ENCODE measurements around the gene CDK5RAP3. TPM values are rescaled to one million over a fixed set of nuclear protein-coding genes. Genes with fewer than 3 reads are reported as not detected.
"Not testable (repeated sequence)": the region's sequence is repeated elsewhere in the genome, so short reads cannot be mapped to it uniquely, and the experiment has no call there.

The CDK5RAP3 gene
- total RNA-seq, 1 donor: 50.3 TPM

DNA sequence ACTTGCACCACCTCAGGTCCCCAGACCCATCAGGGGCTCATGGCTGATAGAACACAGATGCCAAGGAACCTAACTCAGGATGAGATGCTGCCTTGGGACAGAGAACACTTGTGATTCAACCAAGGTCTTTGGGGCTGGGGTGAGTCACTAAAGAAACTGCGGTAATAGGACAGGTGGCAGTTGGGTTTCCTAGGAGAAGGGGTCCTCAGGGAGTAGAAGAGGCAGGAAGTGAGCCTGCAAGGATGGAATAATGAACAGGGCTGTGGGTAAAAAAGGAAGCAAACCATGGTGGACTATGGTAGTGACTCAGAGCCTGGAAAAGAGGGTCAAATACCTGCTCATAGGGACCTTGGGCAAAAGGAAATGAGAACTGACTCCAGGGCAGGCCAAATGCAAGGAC, 36.1 kb upstream of the CDK5RAP3 start:
- H3K79me2 ChIP-seq (ENCODE audit: insufficient read depth, low read length): peaks cover 3% of the 10 kb centered on the region
- H3K27ac ChIP-seq (ENCODE audit: low read depth, low read length): no peak overlapping the region
- peaks cover 15% of the 10 kb centered on the region for H3K4me1 ChIP-seq (ENCODE audit: insufficient read depth, low read length)
- no peaks in the 10 kb centered on the region for H3K27me3 ChIP-seq (ENCODE audit: insufficient read depth, low read length)
- no peaks in the 10 kb centered on the region for H4K20me1 ChIP-seq (ENCODE audit: insufficient read depth, low read length)
- no peaks in the 10 kb centered on the region for H3K9me3 ChIP-seq (ENCODE audit: low read depth, low read length)
- no peaks in the 10 kb centered on the region for H3K36me3 ChIP-seq (ENCODE audit: insufficient read depth, low read length)
- no peak overlapping the region for H3K4me3 ChIP-seq (ENCODE audit: insufficient read depth, low read length)
- H3K4me2 ChIP-seq (ENCODE audit: insufficient read depth, low read length): no peak overlapping the region
- DNase-seq (ENCODE audit: insufficient read length, low spot score, missing footprints): peak; percentile 73
- no peak overlapping the region for H2AFZ ChIP-seq (ENCODE audit: low read length)
- TF ChIP-seq, protein P1, sequence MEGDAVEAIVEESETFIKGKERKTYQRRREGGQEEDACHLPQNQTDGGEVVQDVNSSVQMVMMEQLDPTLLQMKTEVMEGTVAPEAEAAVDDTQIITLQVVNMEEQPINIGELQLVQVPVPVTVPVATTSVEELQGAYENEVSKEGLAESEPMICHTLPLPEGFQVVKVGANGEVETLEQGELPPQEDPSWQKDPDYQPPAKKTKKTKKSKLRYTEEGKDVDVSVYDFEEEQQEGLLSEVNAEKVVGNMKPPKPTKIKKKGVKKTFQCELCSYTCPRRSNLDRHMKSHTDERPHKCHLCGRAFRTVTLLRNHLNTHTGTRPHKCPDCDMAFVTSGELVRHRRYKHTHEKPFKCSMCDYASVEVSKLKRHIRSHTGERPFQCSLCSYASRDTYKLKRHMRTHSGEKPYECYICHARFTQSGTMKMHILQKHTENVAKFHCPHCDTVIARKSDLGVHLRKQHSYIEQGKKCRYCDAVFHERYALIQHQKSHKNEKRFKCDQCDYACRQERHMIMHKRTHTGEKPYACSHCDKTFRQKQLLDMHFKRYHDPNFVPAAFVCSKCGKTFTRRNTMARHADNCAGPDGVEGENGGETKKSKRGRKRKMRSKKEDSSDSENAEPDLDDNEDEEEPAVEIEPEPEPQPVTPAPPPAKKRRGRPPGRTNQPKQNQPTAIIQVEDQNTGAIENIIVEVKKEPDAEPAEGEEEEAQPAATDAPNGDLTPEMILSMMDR (IDR thresholded peaks at IDR 0.05; ENCODE audit: extremely low read depth, low read depth, low read length): no peak

DNA sequence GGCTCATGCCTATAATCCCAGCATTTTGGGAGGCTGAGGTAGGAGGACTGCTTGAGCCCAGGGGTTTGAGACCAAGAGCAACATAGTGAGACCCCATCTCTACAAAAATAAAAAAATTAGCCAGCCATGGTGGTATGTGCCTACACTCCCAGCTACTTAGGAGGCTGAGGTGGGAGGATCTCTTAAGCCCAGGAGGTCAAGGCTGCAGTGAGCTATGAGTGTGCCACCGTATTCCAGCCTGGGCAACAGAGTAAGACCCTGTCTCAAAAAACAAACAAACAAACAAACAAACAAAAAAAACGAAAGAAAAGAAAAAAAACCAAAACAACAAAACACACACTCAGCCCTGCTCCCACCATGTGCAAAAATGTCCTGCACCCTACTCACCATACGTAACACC, 35.4 kb upstream of the CDK5RAP3 start:
- not testable (repeated sequence) for H4K20me1 ChIP-seq (ENCODE audit: insufficient read depth, low read length); H3K79me2 ChIP-seq (ENCODE audit: insufficient read depth, low read length); H3K4me3 ChIP-seq (ENCODE audit: insufficient read depth, low read length); H2AFZ ChIP-seq (ENCODE audit: low read length); DNase-seq (ENCODE audit: insufficient read length, low spot score, missing footprints); H3K36me3 ChIP-seq (ENCODE audit: insufficient read depth, low read length); H3K27ac ChIP-seq (ENCODE audit: low read depth, low read length); H3K27me3 ChIP-seq (ENCODE audit: insufficient read depth, low read length); H3K9me3 ChIP-seq (ENCODE audit: low read depth, low read length)
- peaks cover 15% of the 10 kb centered on the region for H3K4me1 ChIP-seq (ENCODE audit: insufficient read depth, low read length)
- H3K4me2 ChIP-seq (ENCODE audit: insufficient read depth, low read length): peak overlapping the region; percentile 14

DNA sequence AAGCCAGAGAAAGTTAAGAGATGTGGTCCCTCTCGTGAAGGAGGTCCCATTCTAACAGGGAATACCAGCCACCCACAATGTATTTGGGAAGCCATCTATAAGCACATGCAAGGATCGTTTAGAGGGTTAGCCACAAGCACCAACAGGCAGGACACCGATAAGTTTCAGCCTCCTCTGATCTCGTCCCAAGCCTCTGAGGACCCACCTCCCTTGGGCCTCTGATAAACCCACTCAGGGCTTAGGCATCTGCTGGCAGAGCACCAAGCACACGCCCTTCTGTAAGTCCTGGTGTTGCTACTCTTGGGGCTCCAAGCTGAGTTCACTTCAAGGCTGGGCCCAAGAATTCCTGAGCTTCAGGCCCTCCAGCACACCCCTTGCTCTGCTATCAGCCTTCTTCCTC, 35.0 kb upstream of the CDK5RAP3 start:
- Histone ChIP-seq H3K27ac (ENCODE audit: low read depth, low read length) (no peak overlapping the region), H3K79me2 (ENCODE audit: insufficient read depth, low read length) (peaks cover 3% of the 10 kb centered on the region), H4K20me1 (ENCODE audit: insufficient read depth, low read length) (no peaks in the 10 kb centered on the region), H3K9me3 (ENCODE audit: low read depth, low read length) (no peaks in the 10 kb centered on the region), H3K27me3 (ENCODE audit: insufficient read depth, low read length) (no peaks in the 10 kb centered on the region), H2AFZ (ENCODE audit: low read length) (peak overlapping the region; percentile 45), H3K4me3 (ENCODE audit: insufficient read depth, low read length) (no peak overlapping the region), H3K4me1 (ENCODE audit: insufficient read depth, low read length) (peaks cover 17% of the 10 kb centered on the region), H3K36me3 (ENCODE audit: insufficient read depth, low read length) (no peaks in the 10 kb centered on the region), H3K4me2 (ENCODE audit: insufficient read depth, low read length) (peak overlapping the region; percentile 14)
- DNase-seq (ENCODE audit: insufficient read length, low spot score, missing footprints): peak; percentile 94
- TF ChIP-seq, protein P1 (IDR thresholded peaks at IDR 0.05; ENCODE audit: extremely low read depth, low read depth, low read length): no peak

DNA sequence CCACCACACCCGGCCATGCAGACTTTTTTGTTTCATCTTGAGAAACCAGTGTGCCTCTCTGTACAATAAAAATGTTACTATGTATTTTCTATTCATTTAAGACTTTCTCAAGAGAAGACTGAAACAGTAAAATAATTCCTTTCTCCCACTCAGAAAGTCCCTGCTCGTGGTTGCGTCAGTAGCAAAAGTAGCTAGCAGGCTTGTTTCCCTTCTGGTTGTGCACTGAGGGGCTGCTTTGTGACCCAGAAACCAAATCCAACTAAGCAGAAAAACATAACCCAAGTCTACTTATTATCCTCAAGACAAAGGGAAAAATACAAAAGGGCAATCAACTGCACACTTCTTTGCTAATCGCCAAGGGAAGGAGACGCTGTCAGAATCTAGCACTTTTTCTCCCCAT, 33.0 kb upstream of the CDK5RAP3 start:
- H3K4me3 ChIP-seq (ENCODE audit: insufficient read depth, low read length): no peak overlapping the region
- TF ChIP-seq, protein P1 (IDR thresholded peaks at IDR 0.05; ENCODE audit: extremely low read depth, low read depth, low read length): no peak
- H3K36me3 ChIP-seq (ENCODE audit: insufficient read depth, low read length): no peaks in the 10 kb centered on the region
- peaks cover 28% of the 10 kb centered on the region for H3K4me1 ChIP-seq (ENCODE audit: insufficient read depth, low read length)
- DNase-seq (ENCODE audit: insufficient read length, low spot score, missing footprints): no peak
- H3K27ac ChIP-seq (ENCODE audit: low read depth, low read length): no peak overlapping the region
- H3K27me3 ChIP-seq (ENCODE audit: insufficient read depth, low read length): no peaks in the 10 kb centered on the region
- peaks cover 17% of the 10 kb centered on the region for H3K79me2 ChIP-seq (ENCODE audit: insufficient read depth, low read length)
- H3K9me3 ChIP-seq (ENCODE audit: low read depth, low read length): no peaks in the 10 kb centered on the region
- no peak overlapping the region for H3K4me2 ChIP-seq (ENCODE audit: insufficient read depth, low read length)
- no peaks in the 10 kb centered on the region for H4K20me1 ChIP-seq (ENCODE audit: insufficient read depth, low read length)
- H2AFZ ChIP-seq (ENCODE audit: low read length): no peak overlapping the region
